GM10847 (cell line): Measurements from ENCODE around the gene CACNG7.

Experiments used
- POLR2A ChIP-seq: IDR thresholded peaks from 2 replicates; pipeline ENCODE4 v1.6.1; 2011; ENCODE audit not compliant: insufficient read length; ENCODE audit errors: extremely low read depth

Gene CACNG7

DNA sequence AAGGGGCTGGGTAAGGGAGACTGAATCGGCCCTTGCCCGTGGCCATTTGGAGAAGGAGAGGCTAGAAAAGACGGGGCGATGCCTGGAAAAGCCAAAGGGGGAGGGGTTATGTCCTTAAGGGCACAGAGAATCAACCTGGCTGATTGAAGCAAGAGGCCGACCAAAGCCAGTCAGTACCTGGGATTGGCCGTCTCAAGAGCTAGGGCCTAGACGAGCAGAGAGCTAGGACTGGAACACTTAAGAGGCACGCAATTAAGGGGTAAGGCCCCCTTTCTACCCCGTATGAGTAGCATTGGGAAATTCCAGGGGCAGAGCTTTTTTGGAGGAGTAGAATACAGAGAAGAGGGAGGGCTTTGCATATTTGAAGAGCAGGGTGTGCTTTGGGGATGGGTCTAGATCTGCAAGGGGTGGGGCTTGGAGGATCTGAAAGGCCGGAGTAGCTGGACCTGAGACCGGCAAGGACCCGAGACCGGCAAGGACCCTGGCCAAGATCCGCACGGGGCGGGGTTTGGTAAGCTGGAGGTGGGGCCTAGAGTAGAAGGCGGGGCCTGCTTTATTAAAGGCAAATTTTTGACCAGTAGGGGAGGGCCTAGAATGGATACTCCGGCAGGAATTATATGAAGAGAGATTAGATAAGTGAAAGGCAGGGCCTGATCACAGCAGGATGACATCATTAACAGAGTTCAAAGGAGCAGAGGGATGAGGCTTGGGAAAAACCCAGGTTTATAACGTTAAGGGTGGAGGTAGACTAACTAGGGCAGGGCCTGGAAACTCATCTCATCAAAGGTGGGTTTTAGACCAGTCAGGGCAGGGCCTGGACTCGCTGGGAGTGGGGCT, 71.7 kb downstream of the CACNG7 start:
- TF ChIP-seq POLR2A = no peak

DNA sequence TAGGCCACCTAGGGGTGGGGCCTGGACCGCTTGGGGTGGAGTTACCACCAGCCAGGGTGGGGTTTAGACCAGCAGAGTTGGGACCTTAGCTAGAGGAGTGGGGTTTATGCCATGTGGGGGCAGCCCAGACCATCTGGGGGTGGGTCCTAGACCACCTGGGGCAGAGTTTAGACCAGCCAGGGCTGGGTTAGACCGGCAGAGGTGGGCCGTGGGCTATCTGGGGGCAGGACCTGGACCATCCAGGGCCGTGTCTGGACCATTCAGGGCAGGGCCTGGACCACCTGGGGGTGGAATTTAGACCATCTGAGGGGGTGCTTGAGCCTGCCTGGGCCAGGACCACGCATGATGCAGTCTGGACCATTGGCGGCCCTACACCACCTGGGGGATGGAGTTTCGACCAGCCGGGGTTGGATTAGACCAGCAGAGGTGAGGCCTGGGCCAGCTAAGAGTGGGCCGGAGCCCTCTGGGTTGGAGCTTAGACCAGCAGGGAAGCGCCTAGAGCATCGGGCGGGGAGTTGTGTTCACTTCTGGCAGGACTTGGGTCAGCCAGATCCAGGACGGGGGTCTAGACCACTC, 72.4 kb downstream of the CACNG7 start:
- TF ChIP-seq POLR2A = no peak

DNA sequence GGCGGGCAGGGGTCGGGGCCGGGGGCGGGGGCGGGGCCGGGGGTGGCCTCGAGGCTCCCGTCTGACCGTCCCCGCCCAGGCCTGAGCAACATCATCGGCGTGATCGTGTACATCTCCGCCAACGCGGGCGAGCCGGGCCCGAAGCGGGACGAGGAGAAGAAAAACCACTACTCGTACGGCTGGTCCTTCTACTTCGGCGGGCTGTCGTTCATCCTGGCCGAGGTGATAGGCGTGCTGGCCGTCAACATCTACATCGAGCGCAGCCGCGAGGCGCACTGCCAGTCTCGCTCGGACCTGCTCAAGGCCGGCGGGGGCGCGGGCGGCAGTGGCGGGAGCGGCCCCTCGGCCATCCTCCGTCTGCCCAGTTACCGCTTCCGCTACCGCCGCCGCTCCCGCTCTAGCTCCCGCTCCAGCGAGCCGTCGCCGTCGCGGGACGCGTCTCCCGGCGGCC, 72.9 kb downstream of the CACNG7 start:
- TF ChIP-seq POLR2A = no peak

DNA sequence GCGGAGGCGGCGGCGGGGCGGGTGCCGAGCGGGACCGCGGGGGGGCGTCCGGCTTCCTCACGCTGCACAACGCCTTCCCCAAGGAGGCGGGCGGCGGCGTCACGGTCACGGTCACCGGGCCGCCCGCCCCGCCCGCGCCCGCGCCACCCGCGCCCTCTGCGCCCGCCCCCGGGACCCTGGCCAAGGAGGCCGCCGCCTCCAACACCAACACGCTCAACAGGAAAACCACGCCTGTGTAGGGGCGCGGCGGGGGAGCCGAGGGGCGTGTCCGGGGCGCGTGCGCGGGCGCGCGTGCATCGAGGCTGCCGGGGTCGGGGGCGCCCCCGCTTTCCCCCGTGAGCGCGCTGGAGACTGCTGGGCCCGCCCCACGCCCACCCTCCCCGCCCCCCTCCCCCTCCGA, 73.5 kb downstream of the CACNG7 start:
- TF ChIP-seq POLR2A = no peak

DNA sequence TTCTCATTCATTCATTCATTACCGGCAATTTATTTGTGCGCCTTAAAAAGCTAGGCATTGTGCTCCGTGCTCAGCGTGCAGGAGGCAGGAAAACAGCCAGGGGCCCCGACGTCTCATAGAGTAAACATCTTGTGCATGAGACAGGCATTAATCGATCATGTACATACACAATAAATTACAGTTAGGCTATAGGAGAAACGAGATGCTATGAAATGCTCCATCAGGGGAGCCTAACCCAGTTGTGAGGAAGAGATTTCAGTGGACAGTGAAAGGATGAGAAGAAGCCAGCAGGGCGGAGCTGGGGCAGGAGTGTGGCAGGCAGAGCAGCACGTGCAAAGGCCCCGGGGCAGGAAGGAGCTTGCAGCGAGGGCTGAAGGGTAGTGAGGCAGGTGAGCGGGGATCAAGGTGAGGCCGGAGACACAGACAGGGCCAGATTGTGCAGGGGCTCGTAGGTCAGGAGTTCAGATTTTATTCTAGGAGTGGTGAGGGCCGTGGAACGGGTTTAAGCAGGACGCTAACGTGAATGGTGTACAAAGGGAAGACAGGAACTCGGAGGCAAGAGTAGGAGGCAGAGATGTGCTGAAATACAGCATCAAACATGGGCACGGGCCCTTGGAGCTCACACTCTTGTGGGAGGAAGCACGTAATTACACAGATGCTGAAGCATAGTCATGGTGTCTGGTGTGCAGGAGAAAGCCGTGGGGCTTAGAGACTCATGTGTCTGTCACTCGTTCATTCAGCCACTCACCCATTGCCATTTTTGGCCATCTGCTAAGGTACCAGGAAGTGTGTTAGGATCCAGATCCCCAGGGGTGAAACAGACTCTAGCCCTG, 74.6 kb downstream of the CACNG7 start:
- TF ChIP-seq POLR2A = no peak

DNA sequence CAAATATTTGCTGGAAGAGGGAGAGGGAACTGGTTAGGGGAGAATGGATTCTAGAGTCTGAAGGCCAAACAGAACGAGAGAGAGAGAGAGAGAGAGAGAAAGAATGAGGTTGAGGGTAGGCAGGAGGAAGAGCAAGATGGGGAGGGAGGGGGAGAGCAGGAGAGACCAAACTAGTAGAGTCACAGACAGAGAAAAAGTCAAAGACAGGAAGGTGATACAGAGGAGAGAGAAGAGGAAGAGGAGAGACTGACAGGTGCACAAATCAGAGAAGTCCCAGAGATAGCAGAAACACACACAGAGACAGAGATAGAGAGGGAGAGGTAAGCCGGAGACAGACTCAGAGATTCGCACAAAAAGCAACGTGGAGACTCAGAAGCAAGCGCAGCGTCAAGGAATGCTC, 76.8 kb downstream of the CACNG7 start:
- no peak for TF ChIP-seq POLR2A

DNA sequence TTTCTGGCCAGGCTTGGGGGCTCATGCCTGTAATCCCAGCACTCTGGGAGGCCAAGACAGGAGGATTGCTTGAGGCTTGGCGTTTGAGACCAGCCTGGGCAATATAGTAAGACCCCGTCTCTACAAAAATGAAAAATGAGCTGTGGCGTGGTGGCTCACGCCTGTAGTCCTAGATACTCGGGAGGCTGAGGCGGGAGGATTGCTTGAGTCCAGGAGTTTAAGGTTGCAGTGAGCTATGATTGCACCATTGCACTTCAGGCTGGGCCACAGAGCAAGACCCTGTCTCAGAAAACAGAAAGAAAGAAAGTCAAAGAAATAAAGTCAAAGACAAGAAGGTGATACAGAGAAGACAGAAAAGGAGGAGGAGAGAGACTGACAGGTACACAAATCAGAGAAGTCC, 79.9 kb downstream of the CACNG7 start:
- TF ChIP-seq POLR2A = no peak

DNA sequence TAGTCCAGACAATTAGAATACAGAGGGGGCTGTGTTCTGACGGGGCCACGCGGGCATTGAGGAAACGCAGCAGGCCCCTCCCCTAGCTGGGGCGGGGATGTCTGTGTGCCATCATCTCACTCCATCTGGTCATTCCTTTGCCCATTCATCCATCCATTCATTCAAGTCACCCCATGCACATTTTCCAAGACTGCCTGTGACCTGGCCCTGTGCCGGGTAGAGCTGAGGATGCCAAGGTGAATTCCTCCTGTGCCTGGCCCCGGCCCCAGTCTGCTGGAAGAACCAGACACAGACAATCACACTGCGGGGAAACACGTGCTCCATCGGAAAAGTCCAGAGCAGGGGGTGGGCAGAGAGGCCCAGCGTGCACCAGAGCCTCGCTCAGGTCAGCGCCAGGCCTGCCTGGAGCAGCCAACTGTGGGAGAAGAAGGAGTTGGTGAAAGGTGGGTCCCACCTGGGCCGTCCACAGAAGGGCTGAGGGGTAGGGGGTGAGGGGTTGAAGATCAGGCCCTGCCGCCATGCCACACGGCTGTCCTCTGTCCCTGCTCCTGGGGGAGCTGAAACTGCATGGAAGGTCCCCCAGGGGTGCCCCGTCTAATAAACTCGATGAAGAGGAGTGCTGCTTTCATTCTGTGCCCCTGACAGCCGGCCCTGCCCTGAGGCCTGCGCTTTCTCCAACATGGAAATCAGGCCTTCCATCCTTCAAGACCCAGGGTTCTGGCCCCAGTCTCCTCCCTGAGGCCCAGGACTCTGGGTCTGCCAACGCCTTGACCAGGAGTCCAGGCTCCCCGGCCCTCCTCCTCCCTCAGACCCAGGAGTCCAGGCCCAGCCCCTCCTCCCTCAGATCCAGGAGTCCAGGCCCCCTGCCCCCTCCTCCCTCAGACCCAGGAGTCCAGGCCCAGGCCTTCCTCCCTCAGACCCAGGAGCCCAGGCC, 80.8 kb downstream of the CACNG7 start:
- no peak for TF ChIP-seq POLR2A

DNA sequence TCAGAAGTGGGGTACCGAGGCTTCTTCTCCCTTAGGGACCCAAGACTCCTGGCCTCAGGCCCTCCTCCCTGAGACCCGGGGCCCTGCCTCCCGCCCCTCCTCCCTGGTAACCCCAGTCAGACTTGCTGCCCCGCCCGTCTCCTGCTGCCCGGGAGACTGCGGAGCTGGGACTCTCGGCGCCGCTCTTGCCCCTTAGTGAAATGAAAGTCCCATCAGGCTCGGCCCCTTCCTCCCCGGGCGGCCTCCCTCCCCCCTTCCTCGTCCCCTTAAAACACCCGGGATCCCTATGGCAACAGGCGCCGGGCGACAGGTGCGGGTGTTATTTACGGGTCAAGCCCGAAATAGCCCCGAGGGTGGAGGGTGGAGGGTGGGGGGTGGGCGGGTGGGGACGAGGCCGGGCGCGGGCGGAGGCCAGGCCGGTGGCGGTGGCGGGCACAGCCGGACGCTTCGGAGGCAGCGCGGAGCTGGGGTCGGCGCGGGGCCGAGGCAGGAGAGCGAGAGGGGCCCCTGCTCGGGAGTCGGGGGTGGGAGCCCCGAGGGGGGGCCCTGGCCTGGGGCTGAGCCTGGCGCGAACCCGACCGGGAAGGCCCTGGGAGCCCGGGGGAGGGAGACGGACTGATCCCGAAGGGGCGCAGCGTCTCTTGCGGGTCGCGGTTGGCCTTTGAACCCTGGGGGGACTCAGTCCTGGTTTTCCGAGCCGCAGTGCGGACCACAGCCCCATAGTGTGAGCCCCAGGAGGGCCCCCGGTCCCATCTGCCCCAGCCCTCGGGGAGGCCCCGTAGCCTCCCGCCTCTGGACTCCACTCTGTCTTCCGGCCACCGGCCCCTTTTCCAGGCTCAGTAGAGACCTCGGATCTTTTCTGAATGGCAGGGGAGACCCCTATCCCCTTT, 82.4 kb downstream of the CACNG7 start, which contains the start of gene CACNG6:
Gene CACNG6 (plus strand): TSS at position 414 of the 890 bp plus-strand sequence. CDS start 1,241 bp downstream, outside the sequence.
- no peak for TF ChIP-seq POLR2A

DNA sequence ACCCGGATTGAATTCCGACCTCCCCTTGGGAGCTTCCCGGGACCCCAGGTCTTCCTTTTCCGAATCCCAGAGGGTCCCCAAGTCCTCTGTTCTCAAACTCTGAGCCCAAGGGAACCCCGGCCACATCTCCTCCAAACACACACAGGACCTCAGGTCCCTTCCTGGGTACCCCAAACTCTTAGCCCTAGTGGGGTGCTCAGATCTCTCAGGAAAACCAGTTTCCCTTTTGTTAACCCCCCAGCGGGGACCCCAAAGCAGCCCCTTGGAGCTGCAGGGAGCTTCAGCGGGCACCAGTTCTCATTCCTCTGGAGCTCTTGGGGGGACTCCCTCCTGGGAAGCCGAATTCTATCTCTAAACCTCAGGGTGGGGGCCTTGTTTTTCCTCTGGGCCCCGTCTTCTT, 83.1 kb downstream of the CACNG7 start:
- TF ChIP-seq POLR2A = no peak

DNA sequence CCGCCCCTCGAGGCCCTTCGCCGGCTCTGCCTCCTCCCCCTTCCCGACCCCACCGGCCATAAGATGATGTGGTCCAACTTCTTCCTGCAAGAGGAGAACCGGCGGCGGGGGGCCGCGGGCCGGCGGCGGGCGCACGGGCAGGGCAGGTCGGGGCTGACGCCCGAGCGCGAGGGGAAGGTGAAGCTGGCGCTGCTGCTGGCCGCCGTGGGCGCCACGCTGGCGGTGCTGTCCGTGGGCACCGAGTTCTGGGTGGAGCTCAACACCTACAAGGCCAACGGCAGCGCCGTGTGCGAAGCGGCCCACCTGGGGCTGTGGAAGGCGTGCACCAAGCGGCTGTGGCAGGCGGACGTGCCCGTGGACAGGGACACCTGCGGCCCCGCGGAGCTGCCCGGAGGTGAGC, 83.7 kb downstream of the CACNG7 start:
- TF ChIP-seq POLR2A = no peak

DNA sequence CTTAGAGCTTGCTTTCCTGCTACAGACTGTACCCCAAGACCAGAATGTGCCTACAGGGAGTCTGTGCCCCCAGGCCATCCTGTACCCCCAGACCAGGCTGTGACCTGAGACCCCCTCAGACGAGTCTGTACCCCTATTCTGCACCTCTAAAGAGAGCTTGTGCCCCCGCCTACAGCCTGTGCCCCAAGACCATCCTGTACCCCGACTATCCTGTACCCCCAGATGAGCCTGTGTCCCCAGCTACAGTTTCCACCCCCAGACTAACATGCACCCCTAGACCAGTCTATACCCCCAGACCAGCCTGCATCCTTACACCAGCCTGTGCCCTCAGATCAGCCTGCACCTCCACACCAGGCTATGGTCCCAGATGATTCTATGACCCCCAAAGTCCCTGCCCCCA, 84.4 kb downstream of the CACNG7 start:
- TF ChIP-seq POLR2A = no peak
